B cell (primary cell): ENCODE data around the gene SLC38A1. TPM values are rescaled to one million over a fixed set of nuclear protein-coding genes. Genes with fewer than 3 reads are reported as not detected.

Experiments used
- ATAC-seq: fragments of 200-7000 bp; cut with Tn5 transposase; one replicate; pipeline ENCODE4 v1.10.0; 2021; ENCODE audit warnings: low read depth, mild to moderate bottlenecking, moderate number of reproducible peaks, moderate library complexity
- CTCF ChIA-PET: fragments of 350-600 bp; sonication (Branson Sonifier 250); formaldehyde crosslinking; loops from one replicate; lab custom pipeline; 2021; ENCODE audit warnings: antibody characterized with exemption, inconsistent platforms; lab: Charles Lee
- POLR2A ChIA-PET: fragments of 350-600 bp; sonication (Branson Sonifier 250); formaldehyde crosslinking; loops from one replicate; lab custom pipeline; 2021; ENCODE audit warnings: antibody characterized with exemption; lab: Charles Lee
- DNase-seq: peaks from one replicate; pipeline ENCODE4 v3.0.0; 2013
- H2AFZ ChIP-seq: 2 replicates; pipeline ENCODE4 v1.6.1; 2012; ENCODE audit warnings: mild to moderate bottlenecking, low read depth, low read length; ENCODE audit not compliant: insufficient read depth, poor library complexity, severe bottlenecking
- H3K27ac ChIP-seq, 2 donors: 1 replicate in 1 of 2; 2 replicates in 1 of 2; pipeline ENCODE4 v1.5.1; 2012 to 2013; ENCODE audit warnings: low read length in 2 of 2, mild to moderate bottlenecking in 2 of 2, moderate library complexity in 1 of 2
- H3K27me3 ChIP-seq, 4 experiments: fragments of 200-600 bp in 1 of 4; sonication (generic) in 1 of 4; replicated peaks in 1 of 4; 1 replicate in 2 of 4; 2 replicates in 2 of 4; pipeline versions ENCODE4 v1.6.1 to v1.7.0; 2013 to 2016; ENCODE audit warnings: low read length in 3 of 4, mild to moderate bottlenecking in 2 of 4, mixed read lengths in 1 of 4, moderate library complexity in 1 of 4; ENCODE audit not compliant: insufficient read depth in 4 of 4, control insufficient read depth in 3 of 4; ENCODE audit errors: control extremely low read depth in 1 of 4
- H3K36me3 ChIP-seq, 2 experiments: replicated peaks in 1 of 2; 1 replicate in 1 of 2; 2 replicates in 1 of 2; pipeline versions ENCODE4 v1.6.1 to v1.7.1; 2013; ENCODE audit warnings: low read length in 1 of 2; ENCODE audit not compliant: insufficient read depth in 2 of 2, control insufficient read depth in 1 of 2; ENCODE audit errors: control extremely low read depth in 1 of 2, extremely low read depth in 1 of 2
- H3K4me1 ChIP-seq, 2 donors: fragments of 200-600 bp in 1 of 2; sonication (generic) in 1 of 2; 1 replicate in 1 of 2; 2 replicates in 1 of 2; pipeline versions ENCODE4 v1.5.1 to v1.6.1; 2013 to 2017; ENCODE audit warnings: low read length in 2 of 2; ENCODE audit not compliant: control insufficient read depth in 2 of 2, insufficient read depth in 2 of 2
- H3K4me2 ChIP-seq: replicated peaks from 2 replicates; pipeline ENCODE3; 2012; ENCODE audit warnings: mild to moderate bottlenecking, low read depth, low read length; ENCODE audit not compliant: poor library complexity, severe bottlenecking
- H3K4me3 ChIP-seq, 5 experiments: fragments of 200-600 bp in 1 of 5; sonication (generic) in 1 of 5; 1 replicate in 3 of 5; 2 replicates in 2 of 5; pipeline versions ENCODE4 v1.5.1 to v1.7.0; 2011 to 2016; ENCODE audit warnings: low read length in 4 of 5, mild to moderate bottlenecking in 4 of 5, low read depth in 2 of 5, control low read depth in 1 of 5, moderate library complexity in 1 of 5; ENCODE audit not compliant: insufficient read depth in 1 of 5; ENCODE audit errors: control extremely low read depth in 1 of 5, extremely low read depth in 1 of 5
- H3K79me2 ChIP-seq: fragments of 200-600 bp; sonication (generic); one replicate; pipeline ENCODE4 v1.6.0; 2016; ENCODE audit warnings: low read length; ENCODE audit not compliant: control insufficient read depth, insufficient read depth
- H3K9ac ChIP-seq: fragments of 200-600 bp; sonication (generic); 2 replicates; pipeline ENCODE4 v1.6.1; 2017; ENCODE audit warnings: mild to moderate bottlenecking, low read length, moderate library complexity
- H3K9me3 ChIP-seq, 3 donors: one replicate each; pipeline versions ENCODE4 v1.6.1 to v1.7.1; 2013; ENCODE audit warnings: low read length in 2 of 3; ENCODE audit not compliant: control insufficient read depth in 2 of 3, insufficient read depth in 1 of 3; ENCODE audit errors: control extremely low read depth in 1 of 3
- H4K20me1 ChIP-seq: 2 replicates; pipeline ENCODE4 v1.6.0; 2012; ENCODE audit warnings: mild to moderate bottlenecking, low read length; ENCODE audit not compliant: insufficient read depth, control insufficient read depth, poor library complexity, severe bottlenecking
- H3K27ac Mint-ChIP-seq: one replicate; pipeline ENCODE4 v1.8.0; 2021; ENCODE audit warnings: mixed read lengths
- H3K27me3 Mint-ChIP-seq: one replicate; pipeline ENCODE4 v1.8.0; 2021; ENCODE audit warnings: mixed read lengths
- H3K4me1 Mint-ChIP-seq: one replicate; pipeline ENCODE4 v1.8.0; 2021; ENCODE audit warnings: mixed read lengths
- H3K4me3 Mint-ChIP-seq: one replicate; pipeline ENCODE4 v1.8.0; 2021; ENCODE audit warnings: mixed read lengths
- H3K9me3 Mint-ChIP-seq: one replicate; pipeline ENCODE4 v1.8.0; 2022; ENCODE audit warnings: mixed read lengths; ENCODE audit not compliant: insufficient read depth
- CTCF ChIP-seq: fragments of 200-600 bp; IDR thresholded peaks from one replicate; pipeline ENCODE4 v1.8.0; 2022; ENCODE audit warnings: antibody characterized with exemption, mild to moderate bottlenecking
- EZH2 ChIP-seq: IDR thresholded peaks from 2 replicates; pipeline ENCODE4 v1.6.1; 2012; ENCODE audit warnings: borderline replicate concordance, low read depth, mild to moderate bottlenecking, moderate library complexity, low read length; ENCODE audit not compliant: insufficient read depth, poor library complexity, severe bottlenecking
- WGBS: methylation state at CpG from one replicate; pipeline ENCODE4 v1.1.5; 2013; ENCODE audit warnings: missing lambda C conversion rate; ENCODE audit not compliant: insufficient coverage; 5-methylcytosine and 5-hydroxymethylcytosine counted together
- intact Hi-C: fragments of 100-400 bp; cut with micrococcal nuclease; formaldehyde crosslinking; loops from one replicate; pipeline ENCODE4 v1.10.0; 2022
- polyA plus RNA-seq: library from polyadenylated mRNA; depleted of rRNA; stranded (reverse); fragments of >200 nt; gene quantifications from 2 replicates; pipeline ENCODE4 v1.2.3, GENCODE V29; 2012
- total RNA-seq, 2 donors: library from RNA; stranded (reverse); fragments of 120-200 nt in 1 of 2; gene quantifications; 1 replicate in 1 of 2; 2 replicates in 1 of 2; pipeline versions ENCODE4 v1.2.3 to v1.2.4, GENCODE V29; 2013 to 2022

SLC38A1 gene
- total and polyA plus RNA-seq, 2 donors (not counting 1 experiment from before 2014, with no cell fraction given) = 38.1 to 205 TPM

GRCh38 chr12:46135750-46136149 lies 133.1 kb downstream of the SLC38A1 start:
- no peak overlapping the region for H3K27ac Mint-ChIP-seq
- no CpG with 5 or more reads among the region's 1 CpG for WGBS
- peaks cover 7% of the 10 kb centered on the region for H3K27me3 Mint-ChIP-seq
- Histone ChIP-seq H3K4me2 (no peak overlapping the region), H3K36me3 (no peaks in the 10 kb centered on the region), H3K9me3 (peaks cover 0 to 1% (median 0%) of the 10 kb centered on the region in 3 donors), H4K20me1 (no peaks in the 10 kb centered on the region), H3K27ac (no peak overlapping the region), H3K4me1 (no peaks in the 10 kb centered on the region), H3K9ac (no peak overlapping the region), H3K27me3 (no peaks in the 10 kb centered on the region), H3K4me3 (no peak overlapping the region), H2AFZ (no peak overlapping the region), H3K79me2 (no peaks in the 10 kb centered on the region)
- no peak for DNase-seq
- H3K9me3 Mint-ChIP-seq = no peaks in the 10 kb centered on the region
- ChIA-PET POLR2A (no interaction called here), CTCF (interaction anchor here (0.5 to 4.2 kb wide), 3 partner anchors 11 to 167 kb away, joined by 3 to 19 read pairs (median 4); no protein-coding TSS in a partner anchor)
- no peaks in the 10 kb centered on the region for H3K4me1 Mint-ChIP-seq
- ATAC-seq = no peak
- intact Hi-C loops = no loop called here
- no peak overlapping the region for H3K4me3 Mint-ChIP-seq
- no peak for TF ChIP-seq EZH2

GRCh38 chr12:46134852-46135251 lies 134.0 kb downstream of the SLC38A1 start:
- Histone ChIP-seq H4K20me1 (no peaks in the 10 kb centered on the region), H3K4me1 (no peaks in the 10 kb centered on the region), H3K4me2 (no peak overlapping the region), H3K9ac (no peak overlapping the region), H3K36me3 (no peaks in the 10 kb centered on the region), H3K27ac (no peak overlapping the region), H2AFZ (no peak overlapping the region), H3K27me3 (no peaks in the 10 kb centered on the region), H3K4me3 (no peak overlapping the region), H3K79me2 (no peaks in the 10 kb centered on the region), H3K9me3 (peaks cover 0 to 1% (median 0%) of the 10 kb centered on the region in 3 donors)
- Mint-ChIP-seq H3K9me3 (no peaks in the 10 kb centered on the region), H3K4me1 (no peaks in the 10 kb centered on the region), H3K27ac (no peak overlapping the region), H3K27me3 (peaks cover 7% of the 10 kb centered on the region), H3K4me3 (no peak overlapping the region)
- ATAC-seq (no peak), DNase-seq (no peak)
- intact Hi-C loops = no loop called here
- ChIA-PET POLR2A (no interaction called here), CTCF (interaction anchor here (1.5 to 4.2 kb wide), 2 partner anchors 10 to 168 kb away, joined by 3 to 19 read pairs; no protein-coding TSS in a partner anchor)
- TF ChIP-seq CTCF (no peak), EZH2 (no peak)
